IMR-90 (cell line): ENCODE measurements around the gene RUNX1.

Source experiments
- CHD1 ChIP-seq: IDR thresholded peaks from 2 replicates; pipeline ENCODE4 v1.6.1; 2012; ENCODE audit warnings: low read depth, low read length, improper control_type of control experiment
- FOS ChIP-seq: fragments of 150-350 bp; IDR thresholded peaks from 2 replicates; pipeline ENCODE4 v1.6.1; 2016; ENCODE audit warnings: low read depth, low read length
- MAFK ChIP-seq: IDR thresholded peaks from 2 replicates; pipeline ENCODE4 v1.6.1; 2012; ENCODE audit warnings: low read depth, low read length, improper control_type of control experiment
- MXI1 ChIP-seq: IDR thresholded peaks from 2 replicates; pipeline ENCODE4 v1.6.1; 2012; ENCODE audit warnings: low read depth, mild to moderate bottlenecking, low read length, moderate library complexity, borderline replicate concordance
- NFE2L2 ChIP-seq: fragments of 150-350 bp; IDR thresholded peaks from 2 replicates; pipeline ENCODE4 v1.6.1; 2016; ENCODE audit warnings: low read depth, mild to moderate bottlenecking, low read length
- POLR2A ChIP-seq: IDR thresholded peaks from 2 replicates; pipeline ENCODE4 v1.6.1; 2012; ENCODE audit warnings: mild to moderate bottlenecking, low read depth, low read length
- RAD21 ChIP-seq: IDR thresholded peaks from 2 replicates; pipeline ENCODE4 v1.6.1; 2012; ENCODE audit warnings: low read length, improper control_type of control experiment
- RFX5 ChIP-seq: IDR thresholded peaks from 2 replicates; pipeline ENCODE4 v1.8.0; 2012; ENCODE audit warnings: low read depth, mild to moderate bottlenecking, low read length, moderate library complexity
- TF ChIP-seq, protein P1 (sequence below): conservative IDR thresholded peaks from 2 replicates; pipeline ENCODE4 v1.5.1; 2012; ENCODE audit warnings: mild to moderate bottlenecking, low read depth, low read length, improper control_type of control experiment
- TF ChIP-seq, protein P2 (sequence below): fragments of 150-350 bp; IDR thresholded peaks from 2 replicates; pipeline ENCODE4 v1.6.1; 2016; ENCODE audit warnings: low read depth, mild to moderate bottlenecking, low read length, moderate library complexity, borderline replicate concordance
- TF ChIP-seq, protein P3 (sequence below): fragments of 150-350 bp; IDR thresholded peaks from 2 replicates; pipeline ENCODE4 v1.6.1; 2017; ENCODE audit warnings: mild to moderate bottlenecking, antibody characterized with exemption, low read length, low read depth

DNA sequence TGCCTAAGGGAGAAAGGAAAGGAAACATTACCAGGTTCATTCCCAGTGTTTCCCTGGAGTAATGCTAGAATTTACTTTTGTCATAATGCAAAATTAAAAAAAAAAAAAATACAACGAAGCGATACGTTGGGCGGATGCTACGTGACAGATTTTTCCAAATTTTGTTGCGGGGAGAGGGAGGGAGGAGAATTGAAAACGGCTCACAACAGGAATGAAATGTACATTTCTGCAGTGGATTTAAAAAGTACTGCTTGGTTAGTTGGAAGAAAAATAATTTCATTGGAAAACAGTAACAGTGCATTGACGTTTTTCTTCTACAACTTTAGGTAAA lies 157.5 kb downstream of the RUNX1 start:
- no peak for TF ChIP-seq POLR2A
- TF ChIP-seq NFE2L2: no peak
- TF ChIP-seq, protein P1, sequence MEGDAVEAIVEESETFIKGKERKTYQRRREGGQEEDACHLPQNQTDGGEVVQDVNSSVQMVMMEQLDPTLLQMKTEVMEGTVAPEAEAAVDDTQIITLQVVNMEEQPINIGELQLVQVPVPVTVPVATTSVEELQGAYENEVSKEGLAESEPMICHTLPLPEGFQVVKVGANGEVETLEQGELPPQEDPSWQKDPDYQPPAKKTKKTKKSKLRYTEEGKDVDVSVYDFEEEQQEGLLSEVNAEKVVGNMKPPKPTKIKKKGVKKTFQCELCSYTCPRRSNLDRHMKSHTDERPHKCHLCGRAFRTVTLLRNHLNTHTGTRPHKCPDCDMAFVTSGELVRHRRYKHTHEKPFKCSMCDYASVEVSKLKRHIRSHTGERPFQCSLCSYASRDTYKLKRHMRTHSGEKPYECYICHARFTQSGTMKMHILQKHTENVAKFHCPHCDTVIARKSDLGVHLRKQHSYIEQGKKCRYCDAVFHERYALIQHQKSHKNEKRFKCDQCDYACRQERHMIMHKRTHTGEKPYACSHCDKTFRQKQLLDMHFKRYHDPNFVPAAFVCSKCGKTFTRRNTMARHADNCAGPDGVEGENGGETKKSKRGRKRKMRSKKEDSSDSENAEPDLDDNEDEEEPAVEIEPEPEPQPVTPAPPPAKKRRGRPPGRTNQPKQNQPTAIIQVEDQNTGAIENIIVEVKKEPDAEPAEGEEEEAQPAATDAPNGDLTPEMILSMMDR: no peak
- TF ChIP-seq, protein P2, sequence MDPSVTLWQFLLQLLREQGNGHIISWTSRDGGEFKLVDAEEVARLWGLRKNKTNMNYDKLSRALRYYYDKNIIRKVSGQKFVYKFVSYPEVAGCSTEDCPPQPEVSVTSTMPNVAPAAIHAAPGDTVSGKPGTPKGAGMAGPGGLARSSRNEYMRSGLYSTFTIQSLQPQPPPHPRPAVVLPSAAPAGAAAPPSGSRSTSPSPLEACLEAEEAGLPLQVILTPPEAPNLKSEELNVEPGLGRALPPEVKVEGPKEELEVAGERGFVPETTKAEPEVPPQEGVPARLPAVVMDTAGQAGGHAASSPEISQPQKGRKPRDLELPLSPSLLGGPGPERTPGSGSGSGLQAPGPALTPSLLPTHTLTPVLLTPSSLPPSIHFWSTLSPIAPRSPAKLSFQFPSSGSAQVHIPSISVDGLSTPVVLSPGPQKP: no peak
- TF ChIP-seq CHD1: no peak
- TF ChIP-seq MAFK: no peak
- TF ChIP-seq RFX5: no peak
- TF ChIP-seq MXI1: no peak
- TF ChIP-seq RAD21: no peak
- no peak for TF ChIP-seq FOS
- TF ChIP-seq, protein P3, sequence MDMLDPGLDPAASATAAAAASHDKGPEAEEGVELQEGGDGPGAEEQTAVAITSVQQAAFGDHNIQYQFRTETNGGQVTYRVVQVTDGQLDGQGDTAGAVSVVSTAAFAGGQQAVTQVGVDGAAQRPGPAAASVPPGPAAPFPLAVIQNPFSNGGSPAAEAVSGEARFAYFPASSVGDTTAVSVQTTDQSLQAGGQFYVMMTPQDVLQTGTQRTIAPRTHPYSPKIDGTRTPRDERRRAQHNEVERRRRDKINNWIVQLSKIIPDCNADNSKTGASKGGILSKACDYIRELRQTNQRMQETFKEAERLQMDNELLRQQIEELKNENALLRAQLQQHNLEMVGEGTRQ: no peak
